Astrocyte (in vitro differentiated cells and primary cell): ENCODE data around the gene KRT40.

Source experiments
- EZH2 ChIP-seq: IDR thresholded peaks from 2 replicates; pipeline ENCODE4 v1.6.1; 2012; ENCODE audit warnings: mild to moderate bottlenecking, low read length, inconsistent platforms; ENCODE audit not compliant: insufficient read depth
- TF ChIP-seq, protein P1 (sequence below): IDR thresholded peaks from 2 replicates; pipeline ENCODE4 v1.5.1; 2011; ENCODE audit warnings: low read depth, mild to moderate bottlenecking, inconsistent platforms, low read length, moderate library complexity; ENCODE audit not compliant: insufficient read depth

DNA sequence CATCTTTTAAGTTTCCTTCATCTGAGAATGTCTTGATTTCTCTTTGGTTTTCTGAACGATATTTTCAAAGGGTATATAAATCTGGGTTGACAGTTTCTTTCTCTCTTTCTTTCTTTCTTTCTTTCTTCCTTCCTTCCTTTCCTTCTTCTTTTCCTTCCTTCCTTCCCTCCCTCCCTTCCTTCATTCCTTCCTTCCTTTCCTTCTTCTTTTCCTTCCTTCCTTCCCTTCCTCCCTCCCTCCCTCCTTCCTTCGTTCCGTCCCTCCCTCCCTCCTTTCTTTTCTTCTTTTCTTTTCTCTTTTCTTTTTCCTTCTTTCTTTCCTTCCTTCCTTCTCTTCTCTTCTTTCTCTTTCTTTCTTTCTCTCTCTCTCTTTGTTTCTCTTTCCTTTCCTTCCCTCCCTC, 9.8 kb downstream of the KRT40 start:
- TF ChIP-seq, protein P1, sequence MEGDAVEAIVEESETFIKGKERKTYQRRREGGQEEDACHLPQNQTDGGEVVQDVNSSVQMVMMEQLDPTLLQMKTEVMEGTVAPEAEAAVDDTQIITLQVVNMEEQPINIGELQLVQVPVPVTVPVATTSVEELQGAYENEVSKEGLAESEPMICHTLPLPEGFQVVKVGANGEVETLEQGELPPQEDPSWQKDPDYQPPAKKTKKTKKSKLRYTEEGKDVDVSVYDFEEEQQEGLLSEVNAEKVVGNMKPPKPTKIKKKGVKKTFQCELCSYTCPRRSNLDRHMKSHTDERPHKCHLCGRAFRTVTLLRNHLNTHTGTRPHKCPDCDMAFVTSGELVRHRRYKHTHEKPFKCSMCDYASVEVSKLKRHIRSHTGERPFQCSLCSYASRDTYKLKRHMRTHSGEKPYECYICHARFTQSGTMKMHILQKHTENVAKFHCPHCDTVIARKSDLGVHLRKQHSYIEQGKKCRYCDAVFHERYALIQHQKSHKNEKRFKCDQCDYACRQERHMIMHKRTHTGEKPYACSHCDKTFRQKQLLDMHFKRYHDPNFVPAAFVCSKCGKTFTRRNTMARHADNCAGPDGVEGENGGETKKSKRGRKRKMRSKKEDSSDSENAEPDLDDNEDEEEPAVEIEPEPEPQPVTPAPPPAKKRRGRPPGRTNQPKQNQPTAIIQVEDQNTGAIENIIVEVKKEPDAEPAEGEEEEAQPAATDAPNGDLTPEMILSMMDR, result no peak
- no peak for TF ChIP-seq EZH2
